ENCODE results near the gene SH2B3. TPM values are rescaled to one million over a fixed set of nuclear protein-coding genes. Genes with fewer than 3 reads are reported as not detected.

The SH2B3 gene
- total RNA-seq, 1 experiment from 2014 or later: 39.6 TPM

DNA sequence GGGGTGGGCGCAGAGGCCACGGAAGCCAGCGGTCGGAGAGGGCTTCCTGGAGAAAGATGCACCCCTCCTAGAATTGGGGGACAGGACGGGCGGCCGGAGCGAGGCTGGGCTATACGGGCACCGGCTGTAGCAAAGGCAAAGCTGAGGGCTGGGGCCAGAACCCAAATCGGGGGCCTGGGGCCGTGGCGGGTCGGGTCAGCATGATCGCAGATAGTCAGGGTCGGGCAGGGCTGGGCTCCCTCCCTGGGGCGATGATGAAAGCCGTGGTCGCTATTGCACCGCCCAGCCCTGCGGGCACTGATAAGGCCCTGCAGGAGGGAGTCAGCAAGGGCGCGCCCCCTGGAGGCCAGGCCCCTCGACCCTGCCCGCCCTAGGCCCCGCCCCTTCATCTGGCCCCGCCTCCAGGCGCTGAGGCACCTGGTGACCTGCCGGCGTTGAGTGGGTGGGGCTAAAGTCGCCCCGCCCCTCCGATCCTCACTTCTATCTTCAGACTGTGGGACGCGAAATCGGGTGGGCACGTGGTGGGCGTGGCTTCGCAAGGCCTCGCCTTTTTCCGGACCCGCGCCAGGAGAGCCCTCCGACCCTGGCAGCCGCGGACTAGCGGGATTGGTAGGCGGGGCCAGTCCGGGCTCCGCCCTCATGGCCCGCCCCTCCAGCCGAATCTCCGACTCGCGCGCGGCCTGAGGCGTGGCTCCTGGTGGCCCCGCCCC lies 419 bp upstream of the SH2B3 start:
- POLR2A ChIA-PET: no interaction called here
- Histone ChIP-seq H3K9me3 (ENCODE audit: control insufficient read depth, insufficient read depth, low read depth, low read length) (no peaks in the 10 kb centered on the region), H3K27me3 (ENCODE audit: control insufficient read depth, insufficient read depth, low read length) (no peaks in the 10 kb centered on the region), H3K36me3 (ENCODE audit: control insufficient read depth, insufficient read depth, low read length) (no peaks in the 10 kb centered on the region; the same call in 1 of the 2 replicates), H3K4me1 (ENCODE audit: control insufficient read depth, insufficient read depth, low read length) (peaks cover 47% of the 10 kb centered on the region), H3K27ac (ENCODE audit: low read length) (peak overlapping the region; percentile 89), H3K4me3 (ENCODE audit: low read depth in 2 of 2, low read length in 2 of 2) (peak overlapping the region; percentile 62 to 90)
- DNase-seq (ENCODE audit: low read depth, low spot score) (peak; percentile 78), ATAC-seq (peak; percentile 80)
- in situ Hi-C loops (cut with HindIII; ENCODE audit: low pct_unique_long_range_greater_than_20kb, low sequenced_read_pairs) (no loop called here), intact Hi-C loops (cut with micrococcal nuclease; ENCODE audit: unreplicated experiment) (no loop called here)
- TF ChIP-seq, protein P1, sequence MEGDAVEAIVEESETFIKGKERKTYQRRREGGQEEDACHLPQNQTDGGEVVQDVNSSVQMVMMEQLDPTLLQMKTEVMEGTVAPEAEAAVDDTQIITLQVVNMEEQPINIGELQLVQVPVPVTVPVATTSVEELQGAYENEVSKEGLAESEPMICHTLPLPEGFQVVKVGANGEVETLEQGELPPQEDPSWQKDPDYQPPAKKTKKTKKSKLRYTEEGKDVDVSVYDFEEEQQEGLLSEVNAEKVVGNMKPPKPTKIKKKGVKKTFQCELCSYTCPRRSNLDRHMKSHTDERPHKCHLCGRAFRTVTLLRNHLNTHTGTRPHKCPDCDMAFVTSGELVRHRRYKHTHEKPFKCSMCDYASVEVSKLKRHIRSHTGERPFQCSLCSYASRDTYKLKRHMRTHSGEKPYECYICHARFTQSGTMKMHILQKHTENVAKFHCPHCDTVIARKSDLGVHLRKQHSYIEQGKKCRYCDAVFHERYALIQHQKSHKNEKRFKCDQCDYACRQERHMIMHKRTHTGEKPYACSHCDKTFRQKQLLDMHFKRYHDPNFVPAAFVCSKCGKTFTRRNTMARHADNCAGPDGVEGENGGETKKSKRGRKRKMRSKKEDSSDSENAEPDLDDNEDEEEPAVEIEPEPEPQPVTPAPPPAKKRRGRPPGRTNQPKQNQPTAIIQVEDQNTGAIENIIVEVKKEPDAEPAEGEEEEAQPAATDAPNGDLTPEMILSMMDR (IDR thresholded peaks at IDR 0.05): peak; percentile 84; the same call in 1 of the 2 replicates
- TF ChIP-seq TCF7L2 (IDR thresholded peaks at IDR 0.05; ENCODE audit: low read depth, low read length): peak; percentile 27; the same call in 1 of the 2 replicates
- TF ChIP-seq POLR2AphosphoS5 (IDR thresholded peaks at IDR 0.05; ENCODE audit: low read depth, low read length): peak; percentile 14; the same call in 1 of the 2 replicates
- peak; percentile 26; the same call in 1 of the 2 replicates for TF ChIP-seq SIN3A (IDR thresholded peaks at IDR 0.05; ENCODE audit: borderline replicate concordance, insufficient read depth, low read depth, low read length)
- TF ChIP-seq, protein P2, sequence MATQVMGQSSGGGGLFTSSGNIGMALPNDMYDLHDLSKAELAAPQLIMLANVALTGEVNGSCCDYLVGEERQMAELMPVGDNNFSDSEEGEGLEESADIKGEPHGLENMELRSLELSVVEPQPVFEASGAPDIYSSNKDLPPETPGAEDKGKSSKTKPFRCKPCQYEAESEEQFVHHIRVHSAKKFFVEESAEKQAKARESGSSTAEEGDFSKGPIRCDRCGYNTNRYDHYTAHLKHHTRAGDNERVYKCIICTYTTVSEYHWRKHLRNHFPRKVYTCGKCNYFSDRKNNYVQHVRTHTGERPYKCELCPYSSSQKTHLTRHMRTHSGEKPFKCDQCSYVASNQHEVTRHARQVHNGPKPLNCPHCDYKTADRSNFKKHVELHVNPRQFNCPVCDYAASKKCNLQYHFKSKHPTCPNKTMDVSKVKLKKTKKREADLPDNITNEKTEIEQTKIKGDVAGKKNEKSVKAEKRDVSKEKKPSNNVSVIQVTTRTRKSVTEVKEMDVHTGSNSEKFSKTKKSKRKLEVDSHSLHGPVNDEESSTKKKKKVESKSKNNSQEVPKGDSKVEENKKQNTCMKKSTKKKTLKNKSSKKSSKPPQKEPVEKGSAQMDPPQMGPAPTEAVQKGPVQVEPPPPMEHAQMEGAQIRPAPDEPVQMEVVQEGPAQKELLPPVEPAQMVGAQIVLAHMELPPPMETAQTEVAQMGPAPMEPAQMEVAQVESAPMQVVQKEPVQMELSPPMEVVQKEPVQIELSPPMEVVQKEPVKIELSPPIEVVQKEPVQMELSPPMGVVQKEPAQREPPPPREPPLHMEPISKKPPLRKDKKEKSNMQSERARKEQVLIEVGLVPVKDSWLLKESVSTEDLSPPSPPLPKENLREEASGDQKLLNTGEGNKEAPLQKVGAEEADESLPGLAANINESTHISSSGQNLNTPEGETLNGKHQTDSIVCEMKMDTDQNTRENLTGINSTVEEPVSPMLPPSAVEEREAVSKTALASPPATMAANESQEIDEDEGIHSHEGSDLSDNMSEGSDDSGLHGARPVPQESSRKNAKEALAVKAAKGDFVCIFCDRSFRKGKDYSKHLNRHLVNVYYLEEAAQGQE (IDR thresholded peaks at IDR 0.05; ENCODE audit: insufficient read depth in 1 of 2, low read depth in 2 of 2, low read length in 1 of 2): 0 out of 4 replicates have a peak, but pooled peaks of 1 of the 2 experiments have one; percentile 36
- no TSS peak for BruUV-seq (replicated peaks)
- CTCF ChIA-PET: interaction anchor here (0.5 to 0.7 kb wide), 3 partner anchors 13 to 214 kb away, joined by 3 to 4 read pairs (median 4); no protein-coding TSS in a partner anchor

DNA sequence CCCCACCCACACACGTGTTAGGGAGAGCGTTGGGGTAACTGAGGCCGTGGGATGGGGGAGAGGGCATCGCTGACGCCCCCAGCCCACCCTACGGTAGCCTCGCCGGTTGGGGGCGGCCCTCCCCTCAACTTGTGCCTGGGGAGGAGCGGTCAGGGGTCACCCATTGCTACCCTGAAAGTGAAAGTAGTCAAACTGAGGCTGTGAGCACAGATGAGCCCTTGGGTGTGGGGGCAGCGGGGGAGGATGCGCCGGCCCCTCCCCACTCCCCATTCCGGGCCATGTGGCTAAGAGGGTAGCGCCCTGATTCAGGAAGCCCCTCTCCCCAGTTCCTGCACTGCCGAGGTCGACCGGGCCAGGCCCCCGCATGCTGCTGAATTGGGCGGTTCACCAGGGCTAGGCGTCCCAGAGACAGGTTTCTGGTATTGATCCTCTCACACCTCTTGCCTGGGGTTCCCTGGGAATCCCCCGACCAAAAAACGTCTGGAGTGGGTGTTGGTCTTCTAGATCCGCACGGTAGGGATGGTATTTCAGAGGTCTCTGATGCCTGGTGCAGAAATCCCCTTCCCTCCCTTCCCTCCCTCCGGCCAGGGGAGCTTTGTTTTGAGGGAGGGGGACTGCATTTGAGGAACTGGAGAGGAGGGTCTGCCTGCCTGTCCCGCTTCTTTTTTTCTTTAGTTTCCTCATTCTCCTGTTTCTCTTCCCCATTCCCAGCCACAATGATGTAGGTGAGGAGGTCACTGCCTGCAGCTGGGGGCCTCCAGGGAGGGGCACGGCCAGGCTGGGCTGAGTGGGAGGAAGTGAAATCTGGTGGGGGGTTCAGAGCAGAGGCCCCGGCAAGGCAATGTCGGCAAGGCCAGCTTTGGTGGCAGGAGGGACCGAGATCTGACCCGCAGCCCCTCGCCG lies 1.0 kb downstream of the SH2B3 start:
- no peak for ATAC-seq
- TF ChIP-seq, protein P1 (IDR thresholded peaks at IDR 0.05): no peak
- TF ChIP-seq SIN3A (IDR thresholded peaks at IDR 0.05; ENCODE audit: borderline replicate concordance, insufficient read depth, low read depth, low read length) (no peak), TCF7L2 (IDR thresholded peaks at IDR 0.05; ENCODE audit: low read depth, low read length) (no peak), POLR2AphosphoS5 (IDR thresholded peaks at IDR 0.05; ENCODE audit: low read depth, low read length) (0 out of 2 replicates have a peak, but pooled peaks have one; percentile 35)
- TF ChIP-seq, protein P2 (IDR thresholded peaks at IDR 0.05; ENCODE audit: insufficient read depth in 1 of 2, low read depth in 2 of 2, low read length in 1 of 2): no peak
- no peak for DNase-seq (ENCODE audit: low read depth, low spot score)
- BruUV-seq (replicated peaks): no TSS peak
- H3K27ac ChIP-seq (ENCODE audit: low read length): peak overlapping the region; percentile 95
- intact Hi-C loops (cut with micrococcal nuclease; ENCODE audit: unreplicated experiment): no loop called here
- H3K4me1 ChIP-seq (ENCODE audit: control insufficient read depth, insufficient read depth, low read length): peaks cover 61% of the 10 kb centered on the region
- peak overlapping the region; percentile 89 to 90 for H3K4me3 ChIP-seq (ENCODE audit: low read depth in 2 of 2, low read length in 2 of 2)
- ChIA-PET CTCF (interaction anchor here (1.3 kb wide), 1 partner anchor 10 kb away, joined by 3 read pairs; no protein-coding TSS in a partner anchor), POLR2A (interaction anchor here (0.6 kb wide), 1 partner anchor 1005 kb away, joined by 7 read pairs; no protein-coding TSS in a partner anchor)
- H3K9me3 ChIP-seq (ENCODE audit: control insufficient read depth, insufficient read depth, low read depth, low read length): no peaks in the 10 kb centered on the region
- no peaks in the 10 kb centered on the region for H3K27me3 ChIP-seq (ENCODE audit: control insufficient read depth, insufficient read depth, low read length)
- in situ Hi-C loops (cut with HindIII; ENCODE audit: low pct_unique_long_range_greater_than_20kb, low sequenced_read_pairs): no loop called here
- H3K36me3 ChIP-seq (ENCODE audit: control insufficient read depth, insufficient read depth, low read length): no peaks in the 10 kb centered on the region; the same call in 1 of the 2 replicates

Data from Panc1 (cell line).